GM18520 (cell line): ENCODE measurements around the gene CDYL.
"Not testable (repeated sequence)": the region's sequence is repeated elsewhere in the genome, so short reads cannot be mapped to it uniquely, and the experiment has no call there.

Experiments used
- ATAC-seq: cut with Tn5 transposase; IDR thresholded peaks from one replicate; pipeline ENCODE4 v1.9.1; 2021; ENCODE audit not compliant: unreplicated experiment

CDYL gene

GRCh38 chr6:4840169-4840568 lies 64.0 kb downstream of the CDYL start:
- ATAC-seq = no peak

- no peak for ATAC-seq
Measured at GRCh38 chr6:4844108-4844507, 67.9 kb downstream of the CDYL start.

GRCh38 chr6:4846387-4846786 lies 70.2 kb downstream of the CDYL start:
- ATAC-seq = no peak

- ATAC-seq = no peak
Measured at GRCh38 chr6:4848382-4849068, 72.3 kb downstream of the CDYL start.

GRCh38 chr6:4849226-4850022 lies 73.2 kb downstream of the CDYL start:
- ATAC-seq = no peak

GRCh38 chr6:4851035-4851434 lies 74.8 kb downstream of the CDYL start:
- no peak for ATAC-seq

GRCh38 chr6:4852186-4852585 lies 76.0 kb downstream of the CDYL start:
- not testable (repeated sequence) for ATAC-seq

GRCh38 chr6:4852938-4853337 lies 76.7 kb downstream of the CDYL start:
- no peak for ATAC-seq

GRCh38 chr6:4853349-4853748 lies 77.1 kb downstream of the CDYL start:
- ATAC-seq = no peak

- no peak for ATAC-seq
Measured at GRCh38 chr6:4853782-4854511, 77.7 kb downstream of the CDYL start.

- ATAC-seq = no peak
Measured at GRCh38 chr6:4856785-4857184, 80.6 kb downstream of the CDYL start.

- no peak for ATAC-seq
Measured at GRCh38 chr6:4858194-4859015, 82.2 kb downstream of the CDYL start.

GRCh38 chr6:4860387-4860786 lies 84.2 kb downstream of the CDYL start:
- ATAC-seq = no peak

- ATAC-seq = no peak
Measured at GRCh38 chr6:4861564-4861963, 85.4 kb downstream of the CDYL start.

- no peak for ATAC-seq
Measured at GRCh38 chr6:4864519-4864918, 88.3 kb downstream of the CDYL start.

GRCh38 chr6:4865006-4865405 lies 88.8 kb downstream of the CDYL start:
- not testable (repeated sequence) for ATAC-seq

GRCh38 chr6:4870821-4871494 lies 94.8 kb downstream of the CDYL start:
- no peak for ATAC-seq

- ATAC-seq = no peak
Measured at GRCh38 chr6:4871825-4872224, 95.6 kb downstream of the CDYL start.

- ATAC-seq = no peak
Measured at GRCh38 chr6:4872841-4873240, 96.6 kb downstream of the CDYL start.

- ATAC-seq = no peak
Measured at GRCh38 chr6:4873928-4874327, 97.7 kb downstream of the CDYL start.
